ENCODE data around the gene GLUD1.
A peak's percentile ranks its signal among the peaks of the same experiment; 100 is the strongest.
"Not testable (repeated sequence)": the region's sequence is repeated elsewhere in the genome, so short reads cannot be mapped to it uniquely, and the experiment has no call there.

GLUD1 gene

DNA sequence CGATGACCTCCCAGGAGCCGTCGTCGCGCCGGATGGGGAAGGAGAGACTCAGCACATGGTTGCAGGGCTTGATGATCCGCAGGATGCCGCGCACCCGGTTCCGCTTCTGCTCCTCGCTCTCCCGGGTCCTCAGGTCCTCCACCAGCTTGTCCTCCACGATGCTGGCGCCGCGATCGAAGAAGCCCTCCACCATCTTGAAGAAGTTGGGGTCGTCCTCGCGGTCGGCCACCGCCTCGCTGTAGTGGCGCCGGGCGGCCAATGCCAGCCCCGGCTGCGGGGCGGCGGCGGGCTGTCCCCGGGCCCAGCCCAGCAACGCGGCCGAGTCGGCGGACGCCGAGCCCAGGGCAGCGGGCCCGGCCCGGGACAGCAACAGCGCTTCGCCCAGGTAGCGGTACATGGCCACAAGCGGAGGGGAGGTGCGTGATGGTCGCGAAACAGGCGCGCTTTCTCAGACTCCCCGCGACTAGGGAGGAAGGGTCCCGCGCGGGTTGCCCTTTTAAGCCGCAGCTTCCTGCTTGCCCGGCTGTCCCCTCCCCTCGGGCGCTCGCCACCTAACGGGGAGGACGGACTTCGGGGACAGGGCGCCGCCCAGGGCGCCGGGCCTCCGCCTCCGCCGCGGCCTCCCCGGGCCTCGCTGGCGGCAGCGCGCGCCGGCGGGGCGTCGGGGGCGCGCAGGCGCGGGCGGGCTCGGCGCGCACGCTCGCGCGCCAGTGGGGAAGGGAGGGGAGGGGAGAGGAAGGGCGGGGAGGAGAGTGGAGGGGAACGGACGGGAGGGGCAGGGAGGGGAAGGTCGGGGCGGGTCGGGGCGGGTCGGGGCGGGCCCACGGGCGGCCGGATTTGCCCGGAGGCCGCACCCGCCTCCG, at the start of gene GLUD1, which contains the start of gene SHLD2:
Gene GLUD1, minus strand, starts transcription at position 471 of the 863 bp plus-strand sequence. Its CDS starts 74 bp downstream, at position 397.
Gene SHLD2, plus strand, starts transcription at position 834 of the 863 bp plus-strand sequence. CDS start 56,149 bp downstream, outside the sequence.
- DNase-seq (ENCODE audit: low read depth in 3 of 3), result peak; percentile 79 to 87 (median 81)

DNA sequence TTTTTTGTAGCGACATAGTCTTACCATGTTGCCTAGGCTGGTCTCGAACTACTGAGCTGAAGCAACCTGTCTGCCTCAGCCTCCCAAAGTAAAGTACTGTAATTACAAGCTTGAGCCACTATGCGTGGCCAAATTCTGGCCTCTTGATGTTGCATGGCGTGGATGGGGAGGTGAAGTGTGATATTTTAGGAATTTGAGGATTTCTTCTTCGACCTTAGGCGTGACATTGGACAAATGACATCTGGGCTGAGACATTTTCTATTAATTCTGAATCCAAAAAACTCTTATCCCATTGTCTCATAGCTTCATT, 48.4 kb upstream of the GLUD1 start:
- not testable (repeated sequence) for DNase-seq (ENCODE audit: low read depth in 3 of 3)

DNA sequence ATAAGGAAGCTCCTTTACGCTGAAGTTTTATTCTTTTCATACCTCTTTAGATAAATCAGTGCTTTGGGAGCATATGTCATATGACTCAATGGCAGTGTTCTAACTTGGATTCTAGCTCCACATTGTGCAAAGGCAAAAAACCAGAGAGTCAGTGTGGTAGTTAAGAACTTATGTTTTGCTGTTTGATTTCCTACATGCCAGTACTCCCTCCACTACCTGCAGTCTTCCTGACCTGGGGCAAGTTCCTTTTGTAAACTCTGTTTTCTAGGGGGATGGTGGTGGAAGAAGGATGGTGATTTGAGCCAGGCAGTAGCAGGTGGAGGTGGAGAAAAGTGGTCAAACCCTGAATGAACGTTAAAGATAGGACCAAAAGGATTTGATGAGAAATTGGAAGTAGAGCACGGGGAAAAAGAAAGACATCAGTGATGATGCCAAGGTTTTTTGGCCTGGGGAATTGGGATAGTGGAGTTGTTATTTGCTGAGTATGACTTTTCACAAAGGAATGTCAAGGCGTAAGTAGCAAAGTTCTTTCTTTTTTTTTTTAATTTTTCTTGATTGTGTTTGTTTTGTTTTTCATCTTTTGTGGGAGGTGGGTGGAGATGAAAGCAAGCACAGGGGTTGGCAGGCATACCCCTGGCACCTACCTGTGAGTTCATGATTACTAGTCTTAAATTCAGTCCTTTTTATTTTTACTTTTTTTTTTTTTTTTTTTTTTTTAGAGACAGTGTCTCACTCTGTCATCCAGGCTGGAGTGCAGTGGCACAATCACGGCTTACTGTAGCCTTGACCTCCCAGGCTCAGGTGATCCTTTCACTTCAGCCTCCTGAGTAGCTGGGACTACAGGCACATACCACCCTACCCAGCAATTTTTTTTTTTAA, 47.8 kb upstream of the GLUD1 start:
- not testable (repeated sequence) for DNase-seq (ENCODE audit: low read depth in 3 of 3)

DNA sequence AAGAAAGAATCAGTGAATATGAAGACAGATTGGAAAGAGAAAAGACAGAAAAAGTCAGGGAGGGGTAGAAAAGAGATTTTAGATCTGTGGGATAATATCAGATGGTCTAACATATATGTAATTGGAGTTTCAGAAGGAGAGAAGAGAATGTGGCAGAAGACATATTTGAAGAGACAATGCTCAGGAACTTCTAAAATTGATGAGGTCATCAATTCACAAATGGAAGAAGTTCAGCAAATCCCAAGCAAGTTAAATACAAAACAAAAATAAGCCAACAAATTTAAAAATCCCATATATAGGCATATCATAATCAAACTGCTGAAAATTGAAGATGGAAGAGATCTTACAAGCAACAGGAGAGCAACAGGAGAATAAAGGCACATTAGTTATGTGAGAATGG, 42.8 kb upstream of the GLUD1 start:
- not testable (repeated sequence) for DNase-seq (ENCODE audit: low read depth in 3 of 3)

DNA sequence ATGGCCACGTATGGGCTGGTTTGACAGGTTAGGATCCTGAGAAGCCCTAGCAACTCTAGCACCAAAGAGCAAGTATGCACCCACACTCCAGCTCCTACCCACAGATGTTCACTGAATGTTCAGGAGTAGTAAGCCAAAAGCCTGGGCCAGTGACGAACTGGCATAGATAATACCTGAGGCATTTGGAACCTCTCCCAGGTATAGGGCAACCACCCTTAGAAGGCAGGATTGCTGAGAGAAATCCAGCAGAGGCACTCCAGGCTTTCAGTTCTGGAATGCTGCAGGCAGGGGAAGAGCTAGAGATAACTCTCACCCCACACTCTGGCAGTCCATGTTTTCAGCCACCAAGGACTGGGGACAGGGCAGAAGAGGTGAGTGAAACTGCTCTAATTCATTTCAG, 39.8 kb upstream of the GLUD1 start:
- not testable (repeated sequence) for DNase-seq (ENCODE audit: low read depth in 3 of 3)

DNA sequence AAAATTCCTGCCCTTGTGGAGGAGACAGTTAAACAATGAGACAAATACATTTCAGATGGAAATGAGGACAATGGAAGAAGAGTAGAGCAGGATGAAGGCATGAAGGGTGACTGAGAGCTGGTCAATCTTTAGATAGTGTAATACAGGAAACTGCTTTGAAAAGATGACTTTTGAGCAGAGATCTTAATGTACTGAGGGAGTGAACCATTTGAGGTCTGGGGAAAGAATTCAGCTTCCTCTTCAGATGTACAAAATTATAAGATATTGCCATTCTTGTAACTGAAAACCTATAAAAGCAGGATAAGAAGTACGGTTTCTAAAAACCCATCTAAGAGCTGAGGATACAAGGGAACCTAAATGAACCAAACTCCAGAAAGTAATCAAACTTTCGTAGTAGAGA, 39.3 kb upstream of the GLUD1 start:
- DNase-seq (ENCODE audit: low read depth in 3 of 3), result not testable (repeated sequence)

DNA sequence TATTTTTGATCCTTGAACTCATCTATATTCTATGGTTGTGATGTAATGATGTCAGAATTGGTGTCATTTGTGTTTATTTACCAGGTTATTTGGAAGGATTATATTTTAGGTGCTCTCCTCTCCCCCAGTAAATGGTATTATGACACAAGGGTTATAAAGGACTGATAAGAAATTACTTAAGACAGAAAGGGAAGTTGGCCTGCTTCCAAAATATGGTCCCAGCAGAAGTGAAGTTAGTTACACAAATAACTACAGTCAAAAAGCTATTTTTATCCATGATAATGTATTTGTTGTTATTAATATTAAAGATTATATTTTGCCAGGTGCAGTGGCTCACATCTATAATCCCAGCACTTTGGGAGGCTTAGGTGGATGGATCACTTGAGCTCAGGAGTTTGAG, 37.5 kb upstream of the GLUD1 start:
- not testable (repeated sequence) for DNase-seq (ENCODE audit: low read depth in 3 of 3)

DNA sequence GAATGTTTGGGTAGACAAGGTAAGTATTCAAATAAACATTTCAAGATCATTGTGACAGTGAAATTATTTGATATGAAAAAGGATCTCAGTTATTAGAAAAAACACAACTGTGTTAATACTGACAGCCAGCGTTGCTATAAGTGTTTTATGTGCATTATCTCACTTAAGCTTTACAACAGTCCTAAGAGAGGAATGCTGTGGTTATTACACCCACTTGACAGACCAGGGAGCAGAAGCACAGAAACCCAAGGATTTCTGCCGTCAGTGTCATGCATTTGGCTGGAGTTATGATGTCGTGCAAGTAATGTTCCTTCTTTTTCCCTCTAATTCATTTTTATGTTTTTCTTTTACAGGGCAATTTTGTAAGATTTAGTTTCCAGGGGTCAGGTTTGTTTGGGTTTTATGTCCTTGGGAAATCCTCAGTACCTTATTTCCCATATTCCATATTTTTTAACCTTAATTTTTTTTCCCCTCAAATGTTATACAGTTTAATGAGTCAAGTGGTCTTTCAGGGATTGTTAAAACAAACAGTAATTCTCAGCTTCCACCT, 33.0 kb upstream of the GLUD1 start:
- DNase-seq (ENCODE audit: low read depth in 3 of 3), result not testable (repeated sequence)

DNA sequence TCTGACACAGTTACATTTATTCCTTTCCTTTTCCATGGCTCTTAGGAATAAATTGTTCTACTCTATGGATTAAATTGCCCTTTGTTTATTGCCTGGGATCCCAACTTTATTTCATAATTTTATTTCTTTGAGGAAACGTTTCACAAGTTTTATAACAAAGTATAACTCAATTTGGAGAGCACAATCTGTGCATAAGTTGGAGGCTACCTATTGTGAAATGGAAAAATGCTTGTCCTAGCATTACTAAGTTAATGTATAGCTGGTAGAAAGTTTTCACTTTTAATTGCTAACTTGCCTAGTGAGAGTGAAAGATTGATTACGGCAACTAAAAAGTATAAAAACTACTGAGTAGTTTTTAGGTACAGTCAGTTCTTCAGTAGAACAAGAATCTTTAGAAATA, 32.4 kb upstream of the GLUD1 start:
- not testable (repeated sequence) for DNase-seq (ENCODE audit: low read depth in 3 of 3)

DNA sequence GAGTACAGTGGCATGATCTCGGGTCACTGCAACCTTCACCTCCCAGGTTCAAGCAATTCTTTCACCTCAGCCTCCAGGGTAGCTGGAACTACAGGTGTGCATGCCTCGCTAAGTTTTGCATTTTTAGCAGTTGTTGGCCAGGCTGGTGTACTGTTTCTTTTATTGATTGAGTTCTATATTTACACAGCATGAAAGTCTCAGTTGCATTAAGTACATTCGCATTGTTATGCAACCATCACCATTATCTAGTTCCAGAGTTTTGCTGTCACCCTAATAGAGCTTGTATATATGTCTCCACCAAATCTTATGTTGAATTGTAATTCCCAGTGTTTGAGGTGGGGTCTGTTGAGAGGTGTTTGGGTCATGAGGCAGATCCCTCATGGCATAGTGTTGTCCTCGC, 28.7 kb upstream of the GLUD1 start:
- not testable (repeated sequence) for DNase-seq (ENCODE audit: low read depth in 3 of 3)

DNA sequence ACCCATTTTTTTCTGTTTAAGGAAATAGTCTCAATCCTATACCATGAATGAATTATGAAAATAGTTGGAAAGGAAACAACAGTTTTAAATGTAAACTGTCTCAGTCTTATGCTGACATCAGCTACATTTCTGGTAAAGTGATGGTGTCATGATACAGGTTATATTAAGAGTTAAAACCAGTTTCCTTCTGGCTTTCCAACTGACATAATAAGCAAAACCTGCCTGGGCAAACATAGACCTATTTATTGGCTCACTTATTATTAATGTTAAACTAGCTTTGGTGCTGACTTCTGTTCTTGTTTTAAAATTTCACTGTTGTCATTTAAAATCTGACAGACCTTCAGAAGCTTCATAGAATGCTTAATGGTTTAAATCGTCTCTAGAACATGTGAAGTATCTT, 24.4 kb upstream of the GLUD1 start:
- DNase-seq (ENCODE audit: low read depth in 3 of 3), result not testable (repeated sequence)

DNA sequence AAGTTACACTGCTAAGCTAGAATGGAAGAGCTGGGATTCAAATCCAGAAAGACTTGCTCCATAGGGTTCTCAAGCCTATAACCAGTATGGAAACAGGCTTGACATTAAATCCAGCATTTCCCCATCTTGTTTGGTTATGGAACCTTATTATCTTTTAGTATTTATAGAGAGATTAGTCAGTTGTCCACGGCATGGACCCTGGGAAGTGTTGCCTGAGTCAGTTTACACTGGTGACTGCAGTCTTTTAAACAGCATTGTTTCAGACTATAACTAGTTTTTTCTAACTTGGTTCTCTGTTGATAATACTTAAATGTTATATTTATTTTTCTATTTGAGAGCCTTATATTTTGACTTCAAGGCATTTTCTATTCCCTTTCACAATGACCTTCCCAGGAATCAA, 23.5 kb upstream of the GLUD1 start:
- not testable (repeated sequence) for DNase-seq (ENCODE audit: low read depth in 3 of 3)

DNA sequence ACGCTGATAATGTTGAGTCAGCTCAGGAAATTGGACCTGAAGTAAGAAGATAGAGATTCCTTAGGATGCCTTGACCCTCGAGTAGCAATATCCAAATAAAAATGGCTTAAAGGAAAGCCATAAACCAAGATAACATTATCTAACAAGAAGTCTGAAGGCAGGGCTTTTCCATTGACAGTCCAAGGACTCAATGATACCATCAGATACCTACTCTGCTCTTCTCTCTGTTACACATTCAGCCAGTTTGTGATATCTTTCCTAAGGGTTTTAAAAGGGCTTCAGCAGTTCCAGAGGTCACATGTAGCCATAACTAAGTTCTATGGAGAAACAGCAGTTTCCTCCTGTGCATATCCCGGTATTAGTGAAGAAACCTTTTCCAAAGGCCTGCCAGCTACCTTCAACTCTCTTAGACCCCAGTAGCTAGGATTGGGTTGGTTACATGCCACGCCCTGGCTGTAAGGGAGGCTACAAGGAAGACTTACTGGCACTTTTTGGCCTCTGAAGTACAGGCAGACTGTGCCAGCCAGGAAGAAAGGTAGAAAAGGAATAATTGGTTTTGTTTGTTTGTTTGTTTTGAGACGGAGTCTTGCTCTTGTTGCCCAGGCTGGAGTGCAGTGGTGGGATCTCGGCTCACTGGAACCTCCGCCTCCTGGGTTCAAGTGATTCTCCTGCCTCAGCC, 10.9 kb upstream of the GLUD1 start:
- DNase-seq (ENCODE audit: low read depth in 3 of 3), result no peak

DNA sequence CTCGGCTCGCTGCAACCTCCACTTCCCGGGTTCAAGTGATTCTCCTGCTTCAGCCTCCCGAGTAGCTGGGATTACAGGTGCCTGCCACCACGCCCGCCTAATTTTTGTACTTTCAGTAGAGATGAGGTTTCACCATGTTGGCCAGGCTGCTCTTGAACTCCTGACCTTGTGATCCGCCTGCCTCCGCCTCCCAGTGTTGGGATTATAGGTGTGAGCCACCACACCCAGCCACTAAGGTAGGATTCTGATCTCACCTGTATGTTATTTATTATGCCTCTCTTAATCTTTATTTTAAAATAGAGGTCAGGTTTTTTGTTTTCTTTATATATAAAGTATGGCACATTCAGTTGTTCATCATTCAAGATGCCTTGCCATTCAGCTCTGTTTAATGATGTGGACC, 10.1 kb upstream of the GLUD1 start:
- DNase-seq (ENCODE audit: low read depth in 3 of 3), result not testable (repeated sequence)

DNA sequence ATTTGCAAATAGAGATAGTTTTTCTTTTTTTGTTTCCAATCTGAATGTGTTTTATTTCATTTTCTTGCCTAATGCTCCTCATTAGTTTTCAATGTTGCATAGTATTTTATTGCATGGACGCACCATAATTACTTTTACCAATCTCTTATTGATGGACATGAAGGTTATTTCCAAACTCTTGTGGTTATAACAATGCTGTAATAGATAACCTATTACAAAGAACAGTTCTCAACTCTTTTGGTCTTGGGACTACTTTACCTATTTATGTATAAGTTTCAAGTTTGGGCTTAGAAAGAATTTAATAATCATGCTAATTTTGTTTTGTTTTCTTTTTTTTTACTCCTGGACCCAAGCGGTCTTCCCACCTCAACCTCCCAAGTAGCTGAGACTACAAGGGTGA, 7.4 kb upstream of the GLUD1 start:
- DNase-seq (ENCODE audit: low read depth in 3 of 3), result no peak

DNA sequence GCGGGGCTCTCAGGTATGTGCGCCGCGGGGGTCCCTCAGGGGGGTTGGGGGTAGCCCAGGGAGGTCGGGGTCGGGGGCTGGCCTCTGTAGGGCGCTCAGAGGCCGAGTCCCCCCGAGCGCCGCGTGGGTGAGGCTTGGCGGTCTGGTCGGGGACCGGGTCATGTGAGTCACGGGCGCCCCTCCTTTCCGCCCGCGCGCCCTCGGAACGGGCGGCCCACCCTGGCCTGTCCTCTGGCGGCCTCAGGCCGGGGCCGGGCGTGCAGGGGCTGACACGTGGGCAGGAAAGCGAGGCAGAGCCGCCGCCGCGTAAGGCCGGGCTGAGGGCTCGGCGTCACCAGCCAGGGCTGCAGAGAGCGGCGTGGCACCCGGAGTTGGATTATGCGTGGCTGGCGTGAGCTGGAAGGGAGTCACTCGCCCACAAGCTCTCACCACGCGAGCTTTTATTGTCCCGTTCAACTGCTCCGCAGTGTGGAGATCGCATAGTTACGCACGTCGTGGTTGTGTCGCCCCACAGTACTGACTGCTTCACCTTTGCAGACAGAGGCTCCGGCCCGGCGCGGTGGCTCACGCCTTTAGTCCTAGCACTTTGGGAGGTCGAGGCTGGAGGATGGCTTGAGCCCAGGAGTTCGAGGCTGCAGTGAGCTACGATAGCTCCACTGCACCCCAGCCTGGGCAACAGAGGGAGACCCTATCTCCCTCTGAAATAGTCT, 748 bp upstream of the GLUD1 start:
- peak; percentile 46 to 61 (median 61) for DNase-seq (ENCODE audit: low read depth in 3 of 3)

DNA sequence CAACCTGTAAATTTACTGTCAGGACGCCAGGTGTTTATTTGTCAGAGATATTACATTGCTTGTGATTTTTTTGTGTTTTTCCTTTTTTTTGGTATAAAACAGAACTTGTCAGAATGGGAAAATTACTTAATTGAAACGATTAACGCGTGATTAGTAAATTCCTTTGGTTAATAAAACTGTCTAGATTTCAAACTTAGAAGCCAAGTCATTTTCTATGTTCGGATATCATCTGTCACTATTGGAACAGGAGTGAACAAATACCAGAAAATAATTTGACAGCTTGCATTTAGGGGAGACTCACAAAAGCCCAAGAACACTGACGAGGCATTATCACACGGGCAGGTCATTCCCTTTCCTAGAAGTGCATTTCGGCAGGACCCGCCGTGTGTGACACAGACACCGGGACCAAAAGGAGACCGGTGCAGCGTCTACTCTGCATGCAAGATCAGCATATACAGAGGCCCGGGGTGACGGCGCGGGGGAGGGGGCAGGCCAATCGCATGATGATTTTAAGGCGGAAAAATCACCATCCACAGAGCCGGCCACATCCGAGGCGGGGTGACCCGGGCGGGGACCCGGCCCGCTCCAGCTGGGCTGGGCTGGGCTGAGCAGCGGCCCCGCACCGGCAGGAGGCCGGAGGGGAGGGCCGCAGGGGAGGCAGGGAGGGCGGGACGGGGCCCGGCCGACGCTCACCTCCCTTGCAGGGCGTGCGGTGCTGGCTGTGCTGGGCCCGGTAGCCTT, 841 bp downstream of the GLUD1 start:
- peak; percentile 53 to 72 (median 71) for DNase-seq (ENCODE audit: low read depth in 3 of 3)

DNA sequence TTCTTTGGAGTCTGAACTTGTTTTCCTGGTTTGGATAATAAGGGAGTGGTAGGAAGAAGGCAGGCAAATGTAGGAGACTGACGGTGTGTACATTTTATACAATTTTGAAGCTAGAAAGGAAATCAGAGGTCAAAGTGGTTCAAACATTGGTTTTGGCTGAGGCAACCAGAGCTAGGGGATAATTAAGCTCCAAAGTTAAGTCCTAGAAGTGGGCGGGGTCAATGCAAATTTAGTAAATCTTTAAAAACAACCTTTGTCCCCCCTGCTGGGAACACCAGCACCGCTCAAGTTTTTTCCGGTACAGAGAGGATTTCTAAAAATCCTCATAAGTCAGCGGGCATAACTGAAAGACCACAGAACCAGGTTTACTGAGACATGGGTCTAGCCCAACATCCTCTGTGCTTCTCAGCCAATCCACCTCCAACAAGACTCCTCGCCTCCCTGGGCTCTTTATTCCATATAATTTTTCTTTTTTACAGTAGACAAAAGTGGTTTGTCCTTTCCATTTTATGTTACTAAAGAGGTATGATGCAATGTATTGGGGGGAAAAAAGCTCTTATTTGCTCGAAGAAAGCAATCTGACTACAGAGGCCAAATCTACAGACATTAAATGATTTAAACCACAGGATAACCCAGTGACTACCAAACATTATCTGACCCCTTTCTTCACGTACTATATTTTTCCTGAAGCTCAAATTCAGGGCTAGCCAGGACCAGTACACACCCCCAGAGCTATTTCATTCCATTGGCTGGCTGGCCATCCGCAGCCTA, 1.6 kb downstream of the GLUD1 start:
- peak in 1 of 3 donors; percentile 7 for DNase-seq (ENCODE audit: low read depth in 3 of 3)

DNA sequence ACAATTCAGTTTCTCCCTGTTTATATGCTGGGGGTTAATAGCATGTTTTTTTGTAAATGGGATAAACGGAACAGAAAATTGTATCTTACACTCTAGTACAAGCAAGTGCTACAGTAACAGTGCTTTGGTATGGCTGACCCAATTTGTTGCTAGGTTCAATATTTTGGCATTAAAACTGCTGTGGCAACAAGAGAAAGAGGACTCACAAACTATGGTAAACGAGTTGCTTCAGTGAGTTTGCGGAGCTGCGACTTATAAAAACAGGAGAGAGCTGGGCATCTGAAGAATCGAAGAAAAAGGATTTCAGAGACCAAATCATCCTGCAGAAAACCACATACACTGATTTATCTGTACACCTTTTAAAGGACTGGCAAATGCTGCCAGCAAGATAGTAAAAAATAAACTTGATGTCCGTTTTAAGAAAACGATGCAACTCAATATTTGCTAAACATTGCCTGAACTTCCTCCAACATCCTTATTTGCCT, 2.2 kb downstream of the GLUD1 start:
- DNase-seq (ENCODE audit: low read depth in 3 of 3), result no peak

Measured in stimulated activated CD4-positive, alpha-beta T cell treated with anti-CD3 and anti-CD28 coated beads, TNF-alpha, amount 100 ng/mL, for 48 hours (primary cell).